ENCODE data around the gene IQSEC1.

The IQSEC1 gene

DNA sequence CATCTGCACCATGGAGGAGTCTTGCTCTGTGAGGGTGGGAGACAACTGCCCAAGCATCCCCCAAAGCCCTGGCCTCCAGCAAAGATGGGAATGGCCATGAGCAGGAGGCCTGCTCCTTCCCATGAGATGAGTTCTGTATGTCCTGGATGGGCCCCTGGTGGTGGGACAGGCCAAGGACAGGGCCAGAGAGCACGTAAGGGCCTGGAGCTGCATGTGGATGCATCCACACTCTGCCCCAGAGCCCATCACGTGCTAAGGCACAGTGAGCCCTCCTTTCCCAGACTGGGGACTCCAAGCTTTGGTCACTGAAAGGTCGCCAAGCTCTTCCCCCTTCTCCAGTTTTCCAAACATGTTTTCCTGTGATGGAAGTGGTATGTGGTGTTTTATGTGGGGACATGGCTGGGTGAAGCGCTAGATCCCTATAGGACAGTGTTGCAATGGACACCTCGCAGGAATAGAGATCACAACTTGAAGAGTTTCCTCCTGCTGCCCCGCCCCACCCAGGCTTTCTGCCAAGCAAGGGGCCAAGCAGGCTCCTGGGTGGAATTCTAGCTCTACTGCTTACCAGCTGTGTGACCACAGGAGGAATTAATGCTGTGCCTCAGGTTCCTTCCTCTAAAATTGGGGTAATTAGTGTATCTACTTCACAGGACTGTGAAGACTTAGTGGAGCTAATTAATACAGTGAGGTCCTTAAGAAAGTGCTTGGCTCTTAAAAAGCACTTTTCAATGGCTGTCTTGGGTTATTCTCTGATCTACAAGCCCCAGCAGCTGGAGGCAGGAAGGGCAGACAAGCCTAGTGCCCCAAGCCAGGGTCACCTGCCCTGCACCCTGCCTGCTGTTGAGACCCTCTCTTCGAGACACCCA, 125.5 kb downstream of the IQSEC1 start:
- no peak for DNase-seq

DNA sequence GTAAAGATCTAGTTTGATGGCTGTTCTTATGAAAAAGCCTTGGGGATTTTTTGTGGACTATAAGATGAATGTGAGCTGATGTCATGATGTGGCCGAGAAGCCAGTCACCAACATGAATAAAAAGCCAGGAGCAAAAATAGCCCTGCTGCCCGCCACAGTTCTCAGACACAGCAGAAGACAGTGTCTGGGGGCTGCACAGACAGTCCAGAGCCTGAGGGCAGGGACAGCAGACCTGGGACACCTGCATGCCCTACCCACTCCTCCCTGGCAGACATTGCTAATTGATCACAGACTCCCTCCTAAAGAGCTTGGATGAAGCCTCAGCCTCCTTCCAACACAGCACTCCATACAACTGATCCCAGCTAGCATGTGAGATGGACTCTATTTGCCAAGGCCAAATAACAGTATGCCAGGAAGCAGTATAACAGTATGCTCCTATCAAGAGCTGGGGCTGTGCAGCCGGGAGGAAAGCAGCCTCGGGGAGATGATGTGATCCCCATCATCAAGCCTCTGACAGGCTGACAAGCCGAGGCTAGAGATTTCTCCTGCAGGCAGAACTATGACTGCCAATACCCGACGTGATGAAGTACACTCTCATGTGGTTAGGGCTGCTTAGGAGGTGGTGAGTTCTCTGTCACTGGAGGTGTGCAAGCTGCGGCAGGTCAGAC, 126.4 kb downstream of the IQSEC1 start:
- no peak for DNase-seq

DNA sequence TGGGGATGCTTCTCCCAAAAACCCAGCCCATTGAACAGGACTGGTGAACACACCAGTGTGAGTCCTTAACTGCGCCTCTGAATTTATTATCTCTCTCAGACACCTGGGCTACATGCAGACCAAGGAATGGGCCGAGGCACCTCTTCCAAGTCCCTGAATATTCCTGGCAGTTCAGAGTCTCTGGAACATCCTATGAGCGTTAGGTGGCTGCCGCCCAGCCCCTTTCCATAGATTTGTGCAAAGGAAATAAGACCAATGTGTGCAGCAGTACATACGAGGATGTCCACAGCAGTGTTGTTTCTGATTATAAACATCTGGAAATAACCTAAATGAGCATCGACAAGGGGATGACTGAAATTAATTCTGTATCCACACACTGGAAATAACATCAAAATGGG, 127.0 kb downstream of the IQSEC1 start:
- no peak for DNase-seq

DNA sequence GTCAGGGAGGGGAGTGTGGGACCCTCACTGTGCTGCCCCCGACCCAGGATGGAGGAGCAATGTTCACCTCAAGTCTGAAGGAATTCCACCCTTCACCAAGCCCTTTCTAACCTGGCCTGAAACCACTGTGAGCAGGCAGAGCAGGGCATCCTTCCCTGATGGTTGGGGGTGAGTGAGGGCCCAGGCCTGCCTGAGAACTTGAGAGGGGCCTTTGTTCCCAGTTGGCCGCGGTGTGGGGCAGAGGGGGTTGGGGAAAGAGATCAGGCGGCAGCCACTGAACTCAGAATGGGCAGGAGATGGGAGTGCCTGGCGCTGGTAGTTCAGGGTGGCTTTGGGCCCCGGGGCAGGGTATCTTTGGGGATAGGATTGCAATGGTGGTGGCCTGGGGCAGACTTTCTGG, 128.4 kb downstream of the IQSEC1 start:
- DNase-seq: no peak

DNA sequence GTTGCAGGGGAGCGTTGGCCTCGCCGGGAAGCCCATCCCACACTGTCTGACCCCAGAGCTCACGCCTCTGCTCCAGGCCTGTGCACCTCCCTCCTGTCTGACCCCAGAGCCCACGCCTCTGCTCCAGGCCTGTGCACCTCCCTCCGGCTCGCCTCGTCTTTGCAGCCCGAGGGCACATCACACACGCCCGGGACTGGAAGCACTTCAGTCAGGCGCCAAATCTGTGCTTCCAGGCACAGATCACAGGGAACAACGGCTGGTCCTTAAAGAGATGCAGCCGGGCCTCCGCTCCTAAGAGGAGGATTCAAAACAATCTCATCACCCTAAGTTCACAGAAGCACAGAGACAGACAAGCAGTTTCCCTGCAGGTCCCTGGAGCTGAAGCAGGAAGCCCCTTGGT, 128.8 kb downstream of the IQSEC1 start:
- DNase-seq: no peak

DNA sequence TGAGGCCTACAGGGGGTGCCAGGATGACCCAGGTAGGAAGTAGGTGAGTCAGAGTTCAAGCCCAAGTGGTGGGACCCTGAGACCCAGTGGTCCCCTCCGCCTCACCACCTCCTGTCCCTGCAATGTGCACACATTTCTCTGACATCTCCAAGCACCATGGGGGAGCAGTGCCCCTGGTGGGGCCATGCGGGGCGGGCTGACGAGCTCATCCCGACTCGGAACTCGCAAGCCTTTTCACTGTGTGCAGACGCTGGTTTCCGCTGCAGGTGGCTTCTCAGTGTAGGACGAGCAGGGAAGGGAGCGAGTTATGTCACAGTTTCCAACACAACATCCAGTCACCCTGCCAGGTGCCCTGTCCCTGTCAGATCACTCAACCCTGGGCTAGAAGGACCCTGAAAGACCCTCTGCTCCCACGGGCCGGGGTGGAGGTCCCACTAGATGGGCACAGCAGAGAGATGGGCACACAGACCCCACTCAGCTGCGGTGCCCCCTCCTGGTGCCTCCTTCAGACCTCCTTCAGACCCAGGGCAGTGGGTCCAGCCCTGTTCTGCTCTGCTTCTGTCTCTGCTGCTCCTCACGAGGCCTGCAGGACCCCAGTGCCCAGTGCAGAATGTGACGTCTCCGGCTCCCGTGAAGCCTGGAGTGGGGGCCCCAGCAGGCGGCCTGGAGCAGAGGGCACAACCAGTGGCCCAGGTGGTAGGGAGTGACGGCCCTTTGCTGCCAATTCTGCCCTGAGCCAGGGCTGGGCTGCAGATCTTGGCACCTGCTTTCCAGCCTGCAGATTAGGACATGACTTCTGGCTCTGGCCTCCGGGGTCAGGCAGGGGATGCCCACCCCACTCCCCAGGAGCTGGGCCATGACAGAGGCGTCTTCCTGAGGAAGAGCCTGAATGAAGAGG, 129.9 kb downstream of the IQSEC1 start:
- no peak for DNase-seq

DNA sequence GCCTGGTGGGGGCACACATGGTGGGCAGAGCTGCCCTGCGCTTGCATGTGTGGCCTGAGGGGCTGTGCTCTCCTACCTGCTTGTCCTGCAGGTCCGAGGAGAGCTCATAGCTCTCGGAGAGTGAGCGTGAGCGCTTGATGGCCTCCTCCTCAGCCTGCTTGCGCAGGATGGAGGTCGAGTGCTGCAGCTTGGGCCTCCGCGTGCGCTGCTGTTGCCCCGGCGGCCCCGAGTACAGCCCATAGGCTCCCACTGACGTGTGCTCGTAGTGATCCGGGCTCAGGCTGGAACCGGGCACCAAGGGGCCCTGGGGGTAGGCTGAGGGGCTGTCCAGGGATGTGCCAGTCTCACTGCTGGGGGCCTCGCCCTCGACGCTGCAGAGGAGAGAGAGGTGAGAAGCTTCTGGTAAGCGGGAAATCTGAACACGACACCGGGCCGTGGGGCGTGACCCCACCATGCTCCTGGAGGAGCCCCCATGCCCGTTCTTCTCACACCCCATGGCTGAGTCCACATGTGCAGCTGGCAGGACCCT, 131.7 kb downstream of the IQSEC1 start:
- DNase-seq: no peak

DNA sequence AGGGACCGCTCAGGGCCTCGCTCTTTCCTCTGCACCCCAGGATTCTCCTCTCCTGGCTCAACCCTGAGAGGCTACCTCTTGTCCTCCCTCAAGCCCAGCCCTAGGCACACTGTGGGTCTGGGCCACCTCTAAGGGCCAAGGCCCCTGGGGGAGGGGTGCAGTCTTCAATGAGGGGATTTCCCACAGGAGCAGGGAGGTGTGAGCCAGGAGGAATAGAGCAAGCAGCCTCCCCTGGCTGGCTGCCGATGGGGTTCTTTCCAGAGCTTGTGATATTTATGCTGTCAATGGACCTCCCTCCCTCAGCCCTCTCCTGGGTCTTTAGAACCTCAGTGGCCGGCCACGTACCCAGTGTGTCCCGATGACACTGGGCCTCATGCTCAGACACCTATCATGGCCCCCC, 132.4 kb downstream of the IQSEC1 start:
- no peak for DNase-seq

DNA sequence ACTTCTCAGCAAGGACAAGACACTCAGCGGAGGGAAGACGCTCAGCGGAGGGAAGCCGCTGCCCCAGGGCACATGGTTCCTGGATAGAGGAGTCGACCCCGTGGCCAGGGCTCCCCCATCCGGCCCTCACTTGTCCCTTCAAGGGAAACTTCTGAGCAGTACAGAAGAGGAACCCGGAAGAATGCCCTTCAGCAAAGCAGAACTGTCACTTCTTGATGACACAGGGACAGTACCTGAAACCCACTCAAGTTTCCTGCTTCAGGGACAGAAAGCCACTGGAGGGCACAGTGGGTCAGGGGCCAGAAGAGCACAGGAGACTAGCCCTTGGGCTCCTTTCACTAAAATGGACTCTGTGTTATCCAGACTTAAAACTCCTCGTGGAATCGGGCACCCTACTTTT, 134.1 kb downstream of the IQSEC1 start:
- DNase-seq: no peak

DNA sequence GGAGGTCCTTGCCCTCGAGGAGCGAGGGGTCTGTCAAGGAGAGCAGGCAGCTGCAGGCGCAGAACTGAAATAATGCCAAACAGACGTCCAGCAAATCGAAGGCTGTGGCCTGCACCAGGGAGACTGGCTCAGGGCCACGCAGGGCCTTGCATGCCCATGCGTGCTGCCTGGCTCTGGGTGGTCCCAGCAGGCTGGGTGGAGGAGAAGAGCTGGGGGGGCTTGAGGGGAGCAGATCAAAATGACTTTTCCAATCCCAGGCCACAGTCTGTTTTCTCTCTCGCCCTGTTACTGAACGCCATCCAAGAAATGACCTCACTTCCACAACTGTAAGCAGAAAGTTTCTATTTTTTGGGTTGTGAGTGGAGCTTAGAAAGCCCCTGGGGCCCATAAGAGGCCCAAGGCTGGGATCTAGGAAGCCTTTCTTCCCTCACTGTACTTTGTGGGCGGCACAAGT, 134.9 kb downstream of the IQSEC1 start:
- no peak for DNase-seq

DNA sequence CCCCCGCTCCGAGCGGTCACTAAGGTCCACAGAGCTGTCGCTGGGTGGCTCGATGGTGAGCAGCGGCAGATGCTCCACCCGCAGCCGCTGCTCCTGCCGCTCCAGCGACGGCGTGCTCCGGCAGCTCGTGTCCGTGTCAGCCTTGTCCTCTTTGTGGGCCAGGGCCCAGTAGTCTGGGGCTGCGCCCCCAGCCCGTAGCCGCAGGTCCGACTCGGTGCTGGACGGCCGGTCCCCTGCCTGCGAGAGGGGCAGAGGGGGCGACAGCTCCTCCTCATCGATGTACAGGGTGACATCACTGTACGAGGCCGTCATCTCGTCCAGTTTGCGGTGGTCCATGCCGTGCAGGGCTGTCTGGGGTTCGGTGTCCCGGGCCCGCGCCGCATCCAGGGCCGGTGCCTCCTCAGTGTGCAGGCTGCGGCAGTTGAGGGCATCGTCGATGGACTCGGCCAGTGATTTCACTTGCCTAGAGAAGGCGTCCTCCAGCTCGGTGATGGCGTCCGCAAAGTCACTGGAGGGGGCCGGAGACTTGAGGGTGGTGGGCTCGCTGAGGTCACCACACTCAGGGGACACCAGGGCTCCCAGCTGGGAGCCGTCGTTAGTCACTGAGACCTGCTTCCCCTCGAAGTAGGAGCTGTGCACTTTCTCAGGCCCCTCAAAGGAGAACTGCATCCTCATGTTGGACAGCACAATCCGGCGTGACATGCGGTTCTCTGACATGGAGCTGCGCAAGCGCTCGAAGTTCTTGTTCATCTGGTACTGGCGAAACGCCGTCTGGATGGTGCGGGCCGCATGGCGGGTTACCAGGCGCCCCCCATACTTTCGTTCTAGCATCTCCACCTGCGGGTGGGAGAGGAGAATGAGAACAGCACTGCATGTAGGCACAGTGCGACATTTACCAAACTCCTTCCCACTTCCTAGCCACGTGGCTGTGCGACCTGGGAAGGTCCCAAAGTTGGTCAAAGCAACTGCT, 137.1 kb downstream of the IQSEC1 start:
- DNase-seq: no peak

DNA sequence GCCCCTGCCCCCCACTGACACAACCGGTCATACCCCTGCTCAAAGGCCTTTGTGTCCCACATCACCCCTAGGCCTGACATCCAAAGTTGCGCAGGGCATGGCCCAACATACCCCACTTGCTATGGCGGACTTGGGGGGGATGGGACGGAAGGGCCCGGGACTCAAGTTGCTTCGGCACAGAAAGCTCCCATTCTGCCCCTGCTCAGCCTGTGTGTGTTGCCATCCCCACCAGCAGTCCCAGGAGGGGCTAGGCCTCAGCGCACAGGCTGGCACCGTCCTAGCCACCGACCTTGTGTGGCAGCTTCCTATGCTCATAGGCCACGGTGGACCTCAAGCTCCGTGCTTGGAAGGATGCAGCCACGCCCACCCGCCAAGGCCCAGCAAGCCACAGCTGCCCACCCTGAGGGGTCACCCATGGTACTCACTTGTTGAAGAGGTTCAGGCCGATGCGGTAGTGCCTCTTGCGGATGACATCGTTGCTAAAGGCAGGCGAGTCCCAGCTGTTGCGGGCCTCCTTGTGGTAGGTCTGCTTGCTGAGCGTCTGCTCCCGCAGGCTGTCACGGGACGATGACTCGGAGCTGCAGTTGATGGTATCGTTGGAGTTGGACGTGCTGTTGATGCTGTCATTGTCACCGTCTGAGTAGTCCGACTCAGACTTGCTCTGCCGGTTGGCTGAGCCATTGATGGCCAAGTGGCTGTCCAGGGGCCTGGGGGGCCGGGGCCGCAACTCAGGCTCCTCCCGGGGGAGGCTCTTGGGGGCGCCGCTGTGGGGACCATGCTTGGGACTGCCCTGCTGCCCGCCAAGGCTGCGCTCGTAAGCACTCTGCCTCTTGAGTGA, 138.0 kb downstream of the IQSEC1 start:
- no peak for DNase-seq

DNA sequence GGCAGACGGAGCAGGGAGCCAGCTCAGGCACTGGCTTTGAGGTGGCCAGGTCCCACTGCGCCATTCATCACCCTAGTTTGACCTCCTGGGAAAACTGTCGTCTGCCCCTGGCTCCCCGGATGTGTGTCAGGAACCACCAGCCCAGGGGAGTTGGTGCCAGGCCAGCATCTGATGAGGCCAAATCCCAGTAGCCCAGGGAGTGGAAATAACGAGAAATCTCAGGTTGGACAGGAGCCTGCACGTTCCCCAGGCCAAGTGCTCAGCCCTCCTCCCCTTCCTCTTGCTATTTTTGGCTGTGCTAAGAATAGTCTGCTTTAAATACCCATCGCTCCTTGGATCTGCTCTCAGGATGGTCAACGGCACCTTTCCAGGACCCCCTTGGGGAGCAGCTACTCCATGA, 138.8 kb downstream of the IQSEC1 start:
- no peak for DNase-seq

DNA sequence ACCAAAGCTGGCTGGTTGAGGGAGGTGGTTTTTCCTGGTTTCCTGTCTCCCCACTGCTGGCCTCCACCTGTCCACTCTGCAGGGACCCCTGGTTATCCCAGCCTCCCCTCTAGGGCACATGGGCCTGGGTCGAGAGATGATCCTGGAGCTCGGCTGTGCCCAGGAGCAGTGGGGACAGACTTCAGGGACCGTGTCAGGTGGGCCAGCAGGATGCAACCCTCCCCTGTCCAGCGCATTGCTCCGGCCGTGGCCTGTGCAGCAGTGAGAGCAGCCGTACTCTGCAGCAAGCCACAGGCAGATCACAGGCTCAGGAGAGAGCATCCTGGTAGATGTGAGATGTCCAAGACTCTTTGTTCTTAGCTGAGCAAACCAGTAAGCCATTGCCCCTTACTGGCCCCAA, 139.3 kb downstream of the IQSEC1 start:
- DNase-seq: no peak

DNA sequence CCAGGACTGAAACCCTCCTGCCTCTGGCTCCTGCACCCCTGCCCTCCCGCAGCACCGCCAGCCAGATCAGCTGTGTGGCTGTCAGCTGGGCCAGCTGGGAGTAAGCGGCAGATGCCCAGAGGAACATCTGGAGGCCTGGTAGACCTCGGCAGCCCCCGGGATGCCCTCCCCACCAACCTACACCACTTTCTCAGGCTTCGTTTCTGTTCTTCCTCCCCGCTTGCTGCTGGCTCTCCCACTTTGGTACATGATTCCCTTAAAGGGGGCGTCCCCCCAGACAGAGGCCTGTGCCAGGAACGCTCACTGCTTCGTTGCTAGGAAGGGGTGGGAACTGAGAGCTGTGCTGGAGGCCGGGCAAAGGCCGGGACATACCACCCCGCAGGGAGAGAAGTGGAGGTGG, 140.5 kb downstream of the IQSEC1 start:
- no peak for DNase-seq

DNA sequence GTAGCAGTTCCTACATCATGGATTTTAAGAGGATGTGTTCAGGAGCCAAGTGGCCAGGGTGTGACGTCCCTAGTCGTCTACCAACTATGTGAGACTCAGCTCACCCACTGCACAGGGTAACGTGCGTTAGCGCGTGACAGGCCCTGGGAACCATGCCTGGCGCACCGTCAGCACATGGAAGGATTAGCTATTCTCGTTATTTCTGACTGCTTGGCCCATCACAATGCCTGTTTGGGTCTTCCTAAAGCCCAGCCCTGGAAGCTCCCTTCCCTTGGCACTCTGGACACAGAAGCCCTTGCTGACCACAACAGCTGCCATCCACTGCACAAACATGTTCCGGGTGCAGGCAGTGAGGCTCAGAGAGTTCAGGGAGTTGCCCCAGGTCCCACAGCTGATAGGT, 140.9 kb downstream of the IQSEC1 start:
- DNase-seq: no peak

DNA sequence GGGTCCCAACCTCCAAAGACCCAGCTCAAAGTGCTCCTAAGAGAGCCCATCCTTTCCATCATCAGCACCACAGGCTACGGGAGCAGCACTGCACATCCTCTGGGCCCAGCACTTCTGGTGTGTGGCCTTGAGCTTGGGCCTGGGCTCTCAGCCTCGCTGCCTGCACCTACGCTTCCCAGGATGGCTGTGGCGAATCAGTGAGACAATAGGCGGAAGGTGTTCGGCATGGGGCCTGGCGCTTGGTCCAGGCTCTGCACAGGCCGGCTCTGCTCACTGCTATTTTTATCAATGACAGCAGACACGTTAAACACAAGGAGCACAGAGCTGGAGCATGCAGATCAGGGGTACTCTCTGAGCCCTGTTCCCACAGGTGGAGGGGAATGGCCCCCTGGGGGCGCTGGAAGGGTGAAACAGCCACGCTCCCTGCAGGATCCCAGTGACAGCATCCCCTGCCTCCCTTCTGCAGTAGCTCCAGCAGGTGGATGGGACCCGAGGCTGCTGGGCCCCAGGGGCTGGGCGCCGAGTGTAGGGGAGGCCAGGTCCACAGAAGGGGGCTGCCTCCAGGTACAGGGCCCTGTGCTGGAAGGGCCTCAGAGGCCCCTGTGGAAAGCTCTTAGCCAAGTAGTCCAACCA, 141.8 kb downstream of the IQSEC1 start:
- no peak for DNase-seq

DNA sequence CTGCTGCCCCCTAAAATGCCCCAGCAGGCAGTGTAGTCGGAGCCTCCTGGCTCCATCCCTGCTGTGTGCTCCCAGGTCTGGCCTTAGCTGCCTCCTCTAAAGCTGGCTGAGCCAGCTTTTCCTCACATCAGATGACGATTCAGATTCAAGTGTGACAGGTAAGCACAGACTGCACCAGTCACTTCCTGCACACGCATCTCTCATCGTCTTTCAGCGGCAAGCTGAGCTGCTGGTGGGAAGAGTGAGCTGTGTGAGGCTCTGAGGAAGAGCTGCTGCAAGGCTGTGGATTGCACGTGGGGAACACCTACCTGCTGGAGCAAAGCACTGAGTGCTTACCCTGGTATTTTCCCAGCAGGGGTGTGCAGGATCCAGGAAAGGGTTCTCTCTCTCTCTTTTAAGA, 143.4 kb downstream of the IQSEC1 start:
- DNase-seq: no peak

DNA sequence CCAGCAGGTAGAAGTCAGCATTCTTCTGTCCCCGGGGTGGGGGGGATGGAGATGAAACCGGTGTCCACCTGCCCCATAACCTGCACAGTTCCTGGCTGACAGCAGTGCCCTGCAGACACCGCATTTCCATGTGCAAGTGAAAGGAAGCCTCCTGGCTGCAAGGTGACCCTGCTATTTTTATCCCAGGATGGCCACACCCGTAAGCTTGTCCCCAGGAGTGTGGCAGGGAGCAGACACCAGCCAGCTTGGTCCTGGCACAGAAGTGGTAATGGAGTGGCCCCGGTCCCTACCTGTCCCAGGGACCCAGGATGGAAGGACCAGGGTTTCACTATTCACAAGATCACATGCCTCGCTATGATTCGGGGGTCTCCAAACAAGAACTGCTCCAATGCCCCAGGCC, 146.6 kb downstream of the IQSEC1 start:
- no peak for DNase-seq

DNA sequence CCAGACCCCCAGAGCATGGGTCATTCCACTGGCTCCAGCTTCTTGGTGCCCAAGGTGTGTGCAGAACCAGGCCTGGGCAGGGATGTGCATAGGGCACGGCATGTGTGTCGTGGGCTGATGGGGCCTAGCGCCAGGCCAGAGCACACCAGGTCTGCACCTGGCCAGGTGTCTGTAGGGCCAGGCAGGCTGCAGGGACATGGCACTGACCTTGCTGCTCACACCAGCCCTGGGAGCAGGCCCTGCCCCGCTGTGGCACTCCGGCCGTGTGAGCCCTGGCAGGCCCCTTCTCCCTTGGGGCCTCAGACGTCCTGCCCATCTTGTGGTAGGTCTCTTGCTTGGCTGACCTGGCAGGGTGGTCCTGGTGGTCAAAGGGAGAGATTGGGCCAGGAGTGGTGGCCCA, 147.6 kb downstream of the IQSEC1 start:
- no peak for DNase-seq

DNA sequence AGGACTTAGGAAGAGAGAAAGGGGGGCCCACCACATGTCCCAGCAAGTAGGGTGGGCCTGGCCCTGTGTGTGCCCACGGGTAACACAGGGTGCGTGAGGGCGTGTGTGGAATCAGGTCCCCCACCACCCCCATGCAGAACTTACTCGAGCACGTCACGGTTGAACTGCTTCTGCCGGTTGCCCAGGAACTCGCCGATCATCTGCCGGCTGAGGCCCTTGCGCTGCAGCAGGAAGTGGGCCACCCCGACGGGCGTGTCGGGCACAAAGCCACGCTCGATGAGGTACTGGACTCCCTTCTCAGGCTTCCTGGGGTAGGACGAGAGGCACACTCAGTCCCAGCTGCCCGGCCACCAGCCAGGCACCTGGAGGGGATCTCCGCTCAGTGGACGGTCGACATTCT, 148.8 kb downstream of the IQSEC1 start:
- DNase-seq: no peak

Data from NCI-H1930 (cell line).